Measurements from ENCODE around the gene PNLIPRP2. TPM values are rescaled to one million over a fixed set of nuclear protein-coding genes. Genes with fewer than 3 reads are reported as not detected.
A peak's percentile ranks its signal among the peaks of the same experiment; 100 is the strongest.

Gene PNLIPRP2
- 1 to 10 TPM in 2 of 4 donors, under 1 TPM in 1, not detected in 1; 0.42 to 4.1 (median 2.4) TPM for total RNA-seq

DNA sequence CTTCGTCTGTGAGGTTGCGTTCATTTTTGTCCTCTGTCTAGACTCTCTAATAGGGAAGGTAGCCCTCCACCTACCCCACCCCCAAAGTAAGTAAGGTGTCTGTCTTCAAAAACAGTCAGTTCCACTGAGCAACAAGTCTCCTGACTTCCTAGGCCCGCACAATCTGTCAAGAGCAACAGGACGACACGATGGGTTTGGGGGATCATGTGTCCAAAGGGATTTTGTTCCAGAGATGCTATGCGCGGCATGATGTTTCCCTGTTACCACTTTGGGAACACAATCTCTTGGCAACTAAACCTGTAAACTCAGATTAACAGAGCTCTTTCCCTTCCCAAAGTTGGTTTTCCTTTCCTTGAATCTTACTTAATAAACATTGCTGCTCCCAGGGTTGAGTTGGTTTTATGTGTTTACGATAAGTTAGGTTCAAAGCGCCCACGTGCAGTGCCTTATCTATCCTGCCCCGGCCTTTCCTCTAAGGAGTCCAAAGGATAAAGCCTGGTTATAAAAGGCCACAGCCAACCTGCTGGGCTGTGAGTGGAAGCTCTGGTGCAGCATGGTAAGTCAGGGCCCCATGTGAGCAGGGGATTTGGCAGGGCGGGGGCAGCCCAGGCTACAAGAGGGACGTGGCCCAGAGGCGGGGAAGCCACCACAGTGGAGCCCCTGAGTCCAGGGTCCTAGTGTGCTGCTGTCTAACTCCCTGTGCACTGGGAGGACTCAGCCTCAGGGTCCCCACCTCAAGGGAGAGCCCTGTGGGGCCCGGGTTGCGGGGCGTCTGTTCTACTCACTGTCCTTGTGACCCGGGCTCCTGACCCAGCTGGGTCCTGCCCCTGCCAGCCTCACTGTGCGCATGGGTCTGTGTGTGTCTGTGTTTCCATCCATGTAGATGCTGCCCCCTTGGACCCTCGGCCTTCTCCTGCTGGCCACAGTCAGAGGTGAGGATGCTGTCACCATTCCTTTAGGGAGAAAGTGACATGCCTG is at the start of gene PNLIPRP2:
PNLIPRP2 (plus strand) TSS at position 531 of the 978 bp plus-strand sequence.
- peak within 1 kb of the TSS in 1 of 4 donors; percentile 3 for H3K4me3 ChIP-seq
- peak within 1 kb of the TSS in 1 of 4 donors; percentile 45 for H3K27ac ChIP-seq
- no peaks in the 10 kb centered on the region for H3K36me3 ChIP-seq
- TF ChIP-seq EP300 (IDR thresholded peaks at IDR 0.05) (no peak), POLR2A (IDR thresholded peaks at IDR 0.05) (no peak)
- TF ChIP-seq, protein P1, sequence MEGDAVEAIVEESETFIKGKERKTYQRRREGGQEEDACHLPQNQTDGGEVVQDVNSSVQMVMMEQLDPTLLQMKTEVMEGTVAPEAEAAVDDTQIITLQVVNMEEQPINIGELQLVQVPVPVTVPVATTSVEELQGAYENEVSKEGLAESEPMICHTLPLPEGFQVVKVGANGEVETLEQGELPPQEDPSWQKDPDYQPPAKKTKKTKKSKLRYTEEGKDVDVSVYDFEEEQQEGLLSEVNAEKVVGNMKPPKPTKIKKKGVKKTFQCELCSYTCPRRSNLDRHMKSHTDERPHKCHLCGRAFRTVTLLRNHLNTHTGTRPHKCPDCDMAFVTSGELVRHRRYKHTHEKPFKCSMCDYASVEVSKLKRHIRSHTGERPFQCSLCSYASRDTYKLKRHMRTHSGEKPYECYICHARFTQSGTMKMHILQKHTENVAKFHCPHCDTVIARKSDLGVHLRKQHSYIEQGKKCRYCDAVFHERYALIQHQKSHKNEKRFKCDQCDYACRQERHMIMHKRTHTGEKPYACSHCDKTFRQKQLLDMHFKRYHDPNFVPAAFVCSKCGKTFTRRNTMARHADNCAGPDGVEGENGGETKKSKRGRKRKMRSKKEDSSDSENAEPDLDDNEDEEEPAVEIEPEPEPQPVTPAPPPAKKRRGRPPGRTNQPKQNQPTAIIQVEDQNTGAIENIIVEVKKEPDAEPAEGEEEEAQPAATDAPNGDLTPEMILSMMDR (IDR thresholded peaks at IDR 0.05) = no peak
- no peaks in the 10 kb centered on the region for H3K4me1 ChIP-seq
- H3K27me3 ChIP-seq = no peaks in the 10 kb centered on the region
- WGBS, 2 donors = 76 to 85% methylated on average over 20 of the region's 20 CpGs
- H3K9me3 ChIP-seq = no peaks in the 10 kb centered on the region
- DNase-seq (ENCODE audit: low spot score in 2 of 2) = no peak

DNA sequence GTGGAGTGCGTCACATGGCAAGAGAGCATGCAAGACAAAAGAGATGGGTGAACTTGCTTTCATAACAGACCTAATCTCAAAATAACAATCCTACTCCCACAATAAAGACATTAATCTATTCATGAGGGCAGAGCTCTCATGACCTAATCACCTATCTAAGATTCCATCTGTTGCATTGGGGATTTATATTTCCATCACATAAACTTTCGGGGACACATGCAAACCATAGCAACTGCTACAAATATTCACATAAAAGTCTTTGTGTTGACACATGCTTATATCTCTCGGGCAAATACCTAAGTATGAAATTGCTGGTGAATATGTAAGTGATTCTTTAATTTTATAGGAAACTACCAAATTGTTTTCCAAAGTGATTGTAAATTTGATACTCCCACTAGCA is 46.0 kb upstream of the PNLIPRP2 start:
- H3K4me3 ChIP-seq = no peak overlapping the region
- TF ChIP-seq EP300 (IDR thresholded peaks at IDR 0.05) (no peak), POLR2A (IDR thresholded peaks at IDR 0.05) (no peak)
- TF ChIP-seq, protein P1 (IDR thresholded peaks at IDR 0.05) = no peak
- H3K4me1 ChIP-seq = no peaks in the 10 kb centered on the region
- no peaks in the 10 kb centered on the region for H3K27me3 ChIP-seq
- no peaks in the 10 kb centered on the region for H3K9me3 ChIP-seq
- no peak for DNase-seq (ENCODE audit: low spot score in 2 of 2)
- H3K36me3 ChIP-seq = no peaks in the 10 kb centered on the region
- no peak overlapping the region for H3K27ac ChIP-seq
- WGBS, 2 donors = 64 to 72% methylated on average over 3 of the region's 3 CpGs

DNA sequence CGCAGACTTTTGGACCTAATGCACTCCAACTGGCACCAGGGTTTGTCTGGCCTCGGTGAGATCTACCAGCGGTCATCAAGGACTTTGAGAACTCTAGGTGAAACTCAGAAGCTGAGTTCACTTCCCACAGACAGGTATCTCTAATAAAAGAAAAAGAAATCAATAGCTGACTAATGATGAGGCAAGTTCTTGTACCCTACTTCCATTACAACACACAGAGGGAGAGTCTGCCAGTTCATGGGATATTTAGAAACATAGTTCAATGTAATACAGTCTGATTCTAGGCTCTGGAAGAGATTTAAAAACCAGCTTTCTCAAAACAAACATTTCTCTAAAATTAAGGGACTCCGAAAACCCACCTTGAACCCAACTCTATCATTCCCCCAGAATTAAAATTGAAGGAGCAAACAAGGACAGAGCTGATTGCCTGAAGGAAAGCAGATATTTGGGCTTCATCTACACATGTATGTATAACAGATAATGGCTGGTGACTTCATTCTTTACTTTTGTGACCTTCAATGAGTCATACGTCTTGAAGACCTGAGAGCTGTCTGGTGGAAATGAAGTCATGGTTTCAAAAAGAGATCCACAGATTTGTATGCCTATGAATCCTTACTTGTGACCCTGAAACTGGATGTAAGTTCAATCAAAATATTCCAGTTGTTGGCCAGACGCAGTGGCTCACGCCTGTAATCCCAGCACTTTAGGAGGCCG is 32.7 kb upstream of the PNLIPRP2 start:
- Histone ChIP-seq H3K27ac (no peak overlapping the region), H3K36me3 (no peaks in the 10 kb centered on the region), H3K9me3 (no peaks in the 10 kb centered on the region), H3K4me3 (no peak overlapping the region), H3K4me1 (no peaks in the 10 kb centered on the region), H3K27me3 (no peaks in the 10 kb centered on the region)
- TF ChIP-seq, protein P1 (IDR thresholded peaks at IDR 0.05) = no peak
- TF ChIP-seq POLR2A (IDR thresholded peaks at IDR 0.05) = no peak
- TF ChIP-seq EP300 (IDR thresholded peaks at IDR 0.05) = no peak
- WGBS, 2 donors = 91 to 94% methylated on average over 8 of the region's 8 CpGs
- DNase-seq (ENCODE audit: low spot score in 2 of 2) = no peak

- Histone ChIP-seq H3K4me3 (no peak overlapping the region), H3K4me1 (no peaks in the 10 kb centered on the region), H3K27ac (no peak overlapping the region), H3K9me3 (no peaks in the 10 kb centered on the region), H3K27me3 (no peaks in the 10 kb centered on the region), H3K36me3 (no peaks in the 10 kb centered on the region)
- WGBS, 2 donors = 90 to 92% methylated on average over 2 of the region's 2 CpGs
- TF ChIP-seq POLR2A (IDR thresholded peaks at IDR 0.05) (no peak), EP300 (IDR thresholded peaks at IDR 0.05) (no peak)
- TF ChIP-seq, protein P1 (IDR thresholded peaks at IDR 0.05) = no peak
- DNase-seq (ENCODE audit: low spot score in 2 of 2) = no peak
Measured at GRCh38 chr10:116588995-116589394, 31.8 kb upstream of the PNLIPRP2 start.

- no peaks in the 10 kb centered on the region for H3K4me1 ChIP-seq
- no peak overlapping the region for H3K27ac ChIP-seq
- DNase-seq (ENCODE audit: low spot score in 2 of 2) = no peak
- H3K36me3 ChIP-seq = no peaks in the 10 kb centered on the region
- H3K27me3 ChIP-seq = no peaks in the 10 kb centered on the region
- no peaks in the 10 kb centered on the region for H3K9me3 ChIP-seq
- no peak overlapping the region for H3K4me3 ChIP-seq
- TF ChIP-seq, protein P1 (IDR thresholded peaks at IDR 0.05) = no peak
- TF ChIP-seq POLR2A (IDR thresholded peaks at IDR 0.05) = no peak
- no peak for TF ChIP-seq EP300 (IDR thresholded peaks at IDR 0.05)
- WGBS, 2 donors = 62 to 72% methylated on average over 2 of the region's 2 CpGs
Measured at GRCh38 chr10:116589926-116590325, 30.8 kb upstream of the PNLIPRP2 start.

All from tibial nerve (tissue), 4 donors.